ENCODE data around the gene FAM89A. TPM values are rescaled to one million over a fixed set of nuclear protein-coding genes. Genes with fewer than 3 reads are reported as not detected.

FAM89A gene
- total RNA-seq, 1 donor from 2014 or later = 9.6 TPM

DNA sequence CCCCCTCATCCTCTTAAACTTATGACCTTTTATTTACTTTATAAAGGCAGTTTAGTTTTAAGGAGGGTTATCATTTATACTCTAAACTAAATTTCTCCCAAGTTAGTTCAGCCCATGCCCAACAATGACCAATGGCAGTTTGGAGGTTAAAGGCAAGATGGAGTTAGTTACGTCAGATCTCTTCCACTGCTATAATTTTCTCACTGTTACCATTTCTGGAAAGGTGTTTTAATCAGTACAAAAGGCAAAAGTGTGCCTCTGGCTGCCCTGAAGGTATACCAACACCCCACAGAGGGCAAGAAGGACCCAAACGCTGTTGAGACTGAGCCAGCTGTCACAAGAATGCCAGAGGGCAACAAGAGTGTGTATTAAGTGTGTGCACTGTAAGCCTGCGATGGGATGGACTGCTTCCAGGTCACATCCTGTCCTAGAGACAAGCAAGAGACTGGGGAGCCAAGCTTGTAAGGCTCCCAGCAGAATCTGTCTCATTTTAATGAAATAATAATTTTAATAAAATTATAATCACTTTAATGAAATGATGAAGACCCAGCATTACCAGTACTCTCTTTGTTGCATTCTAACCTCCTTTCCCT lies 32.5 kb upstream of the FAM89A start:
- TF ChIP-seq, protein P1, sequence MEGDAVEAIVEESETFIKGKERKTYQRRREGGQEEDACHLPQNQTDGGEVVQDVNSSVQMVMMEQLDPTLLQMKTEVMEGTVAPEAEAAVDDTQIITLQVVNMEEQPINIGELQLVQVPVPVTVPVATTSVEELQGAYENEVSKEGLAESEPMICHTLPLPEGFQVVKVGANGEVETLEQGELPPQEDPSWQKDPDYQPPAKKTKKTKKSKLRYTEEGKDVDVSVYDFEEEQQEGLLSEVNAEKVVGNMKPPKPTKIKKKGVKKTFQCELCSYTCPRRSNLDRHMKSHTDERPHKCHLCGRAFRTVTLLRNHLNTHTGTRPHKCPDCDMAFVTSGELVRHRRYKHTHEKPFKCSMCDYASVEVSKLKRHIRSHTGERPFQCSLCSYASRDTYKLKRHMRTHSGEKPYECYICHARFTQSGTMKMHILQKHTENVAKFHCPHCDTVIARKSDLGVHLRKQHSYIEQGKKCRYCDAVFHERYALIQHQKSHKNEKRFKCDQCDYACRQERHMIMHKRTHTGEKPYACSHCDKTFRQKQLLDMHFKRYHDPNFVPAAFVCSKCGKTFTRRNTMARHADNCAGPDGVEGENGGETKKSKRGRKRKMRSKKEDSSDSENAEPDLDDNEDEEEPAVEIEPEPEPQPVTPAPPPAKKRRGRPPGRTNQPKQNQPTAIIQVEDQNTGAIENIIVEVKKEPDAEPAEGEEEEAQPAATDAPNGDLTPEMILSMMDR (IDR thresholded peaks at IDR 0.05; ENCODE audit: insufficient read depth, low read depth, low read length) = no peak
- TF ChIP-seq EZH2 (IDR thresholded peaks at IDR 0.05; ENCODE audit: insufficient read depth, low read length) = no peak
- H3K9ac ChIP-seq (ENCODE audit: low read length) = no peak overlapping the region
- H3K79me2 ChIP-seq (ENCODE audit: insufficient read depth, low read length) = no peaks in the 10 kb centered on the region
- no peaks in the 10 kb centered on the region for H4K20me1 ChIP-seq (ENCODE audit: insufficient read depth, low read length)
- H3K27me3 ChIP-seq (ENCODE audit: insufficient read depth, low read length) = no peaks in the 10 kb centered on the region
- H3K4me1 ChIP-seq (ENCODE audit: insufficient read depth, low read length) = no peaks in the 10 kb centered on the region
- no peak overlapping the region for H3K4me3 ChIP-seq (ENCODE audit: insufficient read depth, low read depth, low read length)
- H3K4me2 ChIP-seq (ENCODE audit: low read length) = no peak overlapping the region
- peaks cover 26% of the 10 kb centered on the region for H3K27me3 Mint-ChIP-seq (ENCODE audit: low read depth, unreplicated experiment)
- H2AFZ ChIP-seq (ENCODE audit: low read depth, low read length) = no peak overlapping the region
- H3K36me3 Mint-ChIP-seq (ENCODE audit: low read depth, unreplicated experiment) = no peaks in the 10 kb centered on the region
- peaks cover 3% of the 10 kb centered on the region for H3K9me3 Mint-ChIP-seq (ENCODE audit: unreplicated experiment)
- H3K27ac ChIP-seq (ENCODE audit: low read depth, low read length) = no peak overlapping the region
- FAIRE-seq (no peak), DNase-seq (ENCODE audit: low read depth) (no peak)
- H3K4me1 Mint-ChIP-seq (ENCODE audit: low read depth, unreplicated experiment) = no peaks in the 10 kb centered on the region
- H3K36me3 ChIP-seq (ENCODE audit: insufficient read depth, low read length) = no peaks in the 10 kb centered on the region
- H3K27ac Mint-ChIP-seq (ENCODE audit: unreplicated experiment) = no peak overlapping the region
- peaks cover 5% of the 10 kb centered on the region for H3K9me3 ChIP-seq (ENCODE audit: insufficient read depth, low read depth, low read length)
- no peak overlapping the region for H3K4me3 Mint-ChIP-seq (ENCODE audit: unreplicated experiment)

DNA sequence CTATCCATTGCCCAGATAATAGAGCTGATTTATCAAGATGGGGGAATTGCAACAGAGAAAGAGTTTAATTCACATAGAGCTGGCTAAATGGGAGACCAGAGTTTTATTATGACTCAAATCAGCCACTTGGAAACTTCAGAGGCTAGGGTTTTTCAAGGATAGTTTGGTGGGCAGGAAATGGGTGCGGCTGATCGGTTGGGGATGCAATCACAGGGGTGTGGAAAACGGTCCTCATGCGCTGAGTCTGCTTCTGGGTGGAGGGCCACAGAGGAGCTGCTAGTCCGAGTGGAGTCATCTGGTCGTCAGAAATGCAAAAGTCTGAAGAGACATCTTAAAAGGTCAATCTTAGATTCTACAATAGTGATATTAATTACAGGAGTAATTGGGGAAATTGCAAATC lies 32.0 kb upstream of the FAM89A start:
- no peak overlapping the region for H3K4me3 Mint-ChIP-seq (ENCODE audit: unreplicated experiment)

More for the DNA sequence above, 32.0 kb upstream of the FAM89A start:
- no peaks in the 10 kb centered on the region for H3K4me1 ChIP-seq (ENCODE audit: insufficient read depth, low read length)
- no peak overlapping the region for H2AFZ ChIP-seq (ENCODE audit: low read depth, low read length)
- H4K20me1 ChIP-seq (ENCODE audit: insufficient read depth, low read length) = no peaks in the 10 kb centered on the region
- no peak overlapping the region for H3K4me2 ChIP-seq (ENCODE audit: low read length)
- DNase-seq (ENCODE audit: low read depth) = no peak
- peaks cover 3% of the 10 kb centered on the region for H3K9me3 ChIP-seq (ENCODE audit: insufficient read depth, low read depth, low read length)
- Mint-ChIP-seq H3K36me3 (ENCODE audit: low read depth, unreplicated experiment) (no peaks in the 10 kb centered on the region), H3K27ac (ENCODE audit: unreplicated experiment) (no peak overlapping the region), H3K4me1 (ENCODE audit: low read depth, unreplicated experiment) (no peaks in the 10 kb centered on the region), H3K9me3 (ENCODE audit: unreplicated experiment) (peaks cover 3% of the 10 kb centered on the region), H3K27me3 (ENCODE audit: low read depth, unreplicated experiment) (peaks cover 26% of the 10 kb centered on the region)
- H3K9ac ChIP-seq (ENCODE audit: low read length) = no peak overlapping the region
- no peaks in the 10 kb centered on the region for H3K79me2 ChIP-seq (ENCODE audit: insufficient read depth, low read length)
- no peaks in the 10 kb centered on the region for H3K36me3 ChIP-seq (ENCODE audit: insufficient read depth, low read length)
- no peak overlapping the region for H3K4me3 ChIP-seq (ENCODE audit: insufficient read depth, low read depth, low read length)
- no peak for FAIRE-seq
- H3K27ac ChIP-seq (ENCODE audit: low read depth, low read length) = no peak overlapping the region
- TF ChIP-seq, protein P1 (IDR thresholded peaks at IDR 0.05; ENCODE audit: insufficient read depth, low read depth, low read length) = no peak
- peaks cover 2% of the 10 kb centered on the region for H3K27me3 ChIP-seq (ENCODE audit: insufficient read depth, low read length)

All from astrocyte (in vitro differentiated cells and primary cell).